Peyer's patch (tissue), 4 donors: Measurements from ENCODE around the gene NME9. TPM values are rescaled to one million over a fixed set of nuclear protein-coding genes. Genes with fewer than 3 reads are reported as not detected.

ENCODE experiments used
- DNase-seq, 3 donors: peaks; one replicate each; pipeline ENCODE4 v3.0.0-alpha.2; 2017 to 2019
- H3K27ac ChIP-seq, 4 donors: fragments of 200-600 bp; sonication (generic); one replicate each; pipeline ENCODE4 v1.5.1; 2016 to 2019
- H3K27me3 ChIP-seq, 2 donors: fragments of 200-600 bp; sonication (generic); one replicate each; pipeline ENCODE4 v1.5.1; 2019
- H3K36me3 ChIP-seq, 3 donors: fragments of 200-600 bp; sonication (generic); one replicate each; pipeline ENCODE4 v1.5.1; 2016 to 2019
- H3K4me1 ChIP-seq, 4 donors: fragments of 200-600 bp; sonication (generic); one replicate each; pipeline ENCODE4 v1.5.1; 2016 to 2019
- H3K4me3 ChIP-seq, 4 donors: fragments of 200-600 bp; sonication (generic); 1 replicate in 3 of 4; 2 replicates in 1 of 4; pipeline ENCODE4 v1.5.1; 2016 to 2019; ENCODE audit warnings: mild to moderate bottlenecking in 1 of 4
- H3K9me3 ChIP-seq, 4 donors: fragments of 200-600 bp; sonication (generic); one replicate each; pipeline ENCODE4 v1.5.1; 2016 to 2019; ENCODE audit warnings: mild to moderate bottlenecking in 1 of 4
- CTCF ChIP-seq, 6 experiments: fragments of 450-650 bp in 4 of 6; fragments of 200-600 bp in 2 of 6; sonication (generic) in 1 of 6; IDR thresholded peaks; one replicate each; pipeline ENCODE4 v1.5.1; 2017 to 2019; ENCODE audit warnings: antibody characterized with exemption in 6 of 6, mild to moderate bottlenecking in 3 of 6, moderate library complexity in 1 of 6
- POLR2A ChIP-seq, 2 donors: fragments of 450-650 bp; IDR thresholded peaks; one replicate each; pipeline ENCODE4 v1.5.1; 2017; ENCODE audit warnings: antibody characterized with exemption in 2 of 2, mild to moderate bottlenecking in 2 of 2, moderate library complexity in 2 of 2
- total RNA-seq, 4 donors: library from RNA; depleted of rRNA; stranded (reverse); fragments of >200 nt; gene quantifications; one replicate each; pipeline ENCODE4 v1.1.0, GENCODE V29; 2016

Gene NME9
- total RNA-seq, 4 donors from 2014 or later: not detected

GRCh38 chr3:138370321-138370720 lies 40.7 kb upstream of the NME9 start:
- no peak for DNase-seq
- Histone ChIP-seq H3K4me3 (no peak overlapping the region), H3K9me3 (no peaks in the 10 kb centered on the region), H3K27me3 (no peaks in the 10 kb centered on the region), H3K4me1 (no peaks in the 10 kb centered on the region), H3K27ac (no peak overlapping the region), H3K36me3 (no peaks in the 10 kb centered on the region)
- TF ChIP-seq CTCF (IDR thresholded peaks at IDR 0.05) (no peak), POLR2A (IDR thresholded peaks at IDR 0.05) (no peak)

- Histone ChIP-seq H3K4me3 (no peak overlapping the region), H3K4me1 (no peaks in the 10 kb centered on the region), H3K27me3 (no peaks in the 10 kb centered on the region), H3K36me3 (no peaks in the 10 kb centered on the region), H3K27ac (no peak overlapping the region), H3K9me3 (no peaks in the 10 kb centered on the region)
- no peak for DNase-seq
- no peak for TF ChIP-seq CTCF (IDR thresholded peaks at IDR 0.05)
- no peak for TF ChIP-seq POLR2A (IDR thresholded peaks at IDR 0.05)
These were observed 39.7 kb upstream of the NME9 start for GRCh38 chr3:138369151-138369900.

- no peaks in the 10 kb centered on the region for H3K36me3 ChIP-seq
- TF ChIP-seq POLR2A (IDR thresholded peaks at IDR 0.05) (no peak), CTCF (IDR thresholded peaks at IDR 0.05) (no peak)
- DNase-seq: peak in 1 of 3 donors; percentile 54
- no peaks in the 10 kb centered on the region for H3K27me3 ChIP-seq
- H3K27ac ChIP-seq: no peak overlapping the region
- no peak overlapping the region for H3K4me3 ChIP-seq
- H3K4me1 ChIP-seq: no peaks in the 10 kb centered on the region
- no peaks in the 10 kb centered on the region for H3K9me3 ChIP-seq
These were observed 38.3 kb upstream of the NME9 start for GRCh38 chr3:138367911-138368310.

- Histone ChIP-seq H3K27ac (no peak overlapping the region), H3K36me3 (no peaks in the 10 kb centered on the region), H3K27me3 (no peaks in the 10 kb centered on the region), H3K9me3 (no peaks in the 10 kb centered on the region), H3K4me1 (no peaks in the 10 kb centered on the region), H3K4me3 (no peak overlapping the region)
- TF ChIP-seq CTCF (IDR thresholded peaks at IDR 0.05): no peak
- TF ChIP-seq POLR2A (IDR thresholded peaks at IDR 0.05): no peak
- no peak for DNase-seq
These were observed 37.7 kb upstream of the NME9 start for GRCh38 chr3:138367326-138367850.

GRCh38 chr3:138366006-138366759 lies 36.5 kb upstream of the NME9 start:
- no peaks in the 10 kb centered on the region for H3K4me1 ChIP-seq
- H3K9me3 ChIP-seq: no peaks in the 10 kb centered on the region
- DNase-seq: peak in 1 of 3 donors; percentile 3
- no peak overlapping the region for H3K27ac ChIP-seq
- no peaks in the 10 kb centered on the region for H3K27me3 ChIP-seq
- TF ChIP-seq CTCF (IDR thresholded peaks at IDR 0.05): no peak
- no peaks in the 10 kb centered on the region for H3K36me3 ChIP-seq
- H3K4me3 ChIP-seq: no peak overlapping the region
